GM12874 (cell line): ENCODE results near the gene EEF1A1.

ENCODE experiments used
- CTCF ChIP-seq: IDR thresholded peaks from 2 replicates; pipeline ENCODE4 v1.5.1; 2011; ENCODE audit warnings: low read depth, mild to moderate bottlenecking, control low read depth, low read length, moderate library complexity; ENCODE audit not compliant: insufficient read depth

Gene EEF1A1

GRCh38 chr6:73521351-73521985 is 636 bp upstream of the EEF1A1 start:
- TF ChIP-seq CTCF, result no peak

DNA sequence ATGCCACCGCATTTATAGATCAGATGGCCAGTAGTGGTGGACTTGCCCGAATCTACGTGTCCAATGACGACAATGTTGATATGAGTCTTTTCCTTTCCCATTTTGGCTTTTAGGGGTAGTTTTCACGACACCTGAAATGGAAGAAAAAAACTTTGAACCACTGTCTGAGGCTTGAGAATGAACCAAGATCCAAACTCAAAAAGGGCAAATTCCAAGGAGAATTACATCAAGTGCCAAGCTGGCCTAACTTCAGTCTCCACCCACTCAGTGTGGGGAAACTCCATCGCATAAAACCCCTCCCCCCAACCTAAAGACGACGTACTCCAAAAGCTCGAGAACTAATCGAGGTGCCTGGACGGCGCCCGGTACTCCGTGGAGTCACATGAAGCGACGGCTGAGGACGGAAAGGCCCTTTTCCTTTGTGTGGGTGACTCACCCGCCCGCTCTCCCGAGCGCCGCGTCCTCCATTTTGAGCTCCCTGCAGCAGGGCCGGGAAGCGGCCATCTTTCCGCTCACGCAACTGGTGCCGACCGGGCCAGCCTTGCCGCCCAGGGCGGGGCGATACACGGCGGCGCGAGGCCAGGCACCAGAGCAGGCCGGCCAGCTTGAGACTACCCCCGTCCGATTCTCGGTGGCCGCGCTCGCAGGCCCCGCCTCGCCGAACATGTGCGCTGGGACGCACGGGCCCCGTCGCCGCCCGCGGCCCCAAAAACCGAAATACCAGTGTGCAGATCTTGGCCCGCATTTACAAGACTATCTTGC is 725 bp downstream of the EEF1A1 start:
- TF ChIP-seq CTCF, result no peak

- TF ChIP-seq CTCF, result no peak
Observed at GRCh38 chr6:73516514-73517489, 4.0 kb downstream of the EEF1A1 start.

DNA sequence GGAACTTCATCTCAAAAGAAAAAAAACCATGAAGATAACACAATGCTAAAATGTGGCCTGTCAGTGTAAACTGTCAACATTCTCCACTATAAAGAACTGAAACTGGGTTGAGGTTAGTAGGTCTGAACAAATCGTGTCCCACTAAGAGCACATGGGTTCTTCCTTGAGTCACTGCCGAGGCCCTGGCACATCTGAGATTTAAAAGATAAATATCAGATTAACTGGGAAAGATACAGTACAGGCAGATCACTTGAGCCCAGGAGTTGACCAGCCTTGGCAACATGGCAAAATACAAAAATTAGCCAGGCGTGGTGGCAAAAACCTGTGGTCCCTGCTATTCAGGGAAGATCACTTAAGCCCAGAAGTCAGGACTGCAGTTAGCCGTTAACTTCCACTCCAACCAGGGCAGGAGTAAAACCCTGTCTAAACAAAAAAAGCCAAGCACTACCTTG is 5.6 kb downstream of the EEF1A1 start:
- no peak for TF ChIP-seq CTCF

DNA sequence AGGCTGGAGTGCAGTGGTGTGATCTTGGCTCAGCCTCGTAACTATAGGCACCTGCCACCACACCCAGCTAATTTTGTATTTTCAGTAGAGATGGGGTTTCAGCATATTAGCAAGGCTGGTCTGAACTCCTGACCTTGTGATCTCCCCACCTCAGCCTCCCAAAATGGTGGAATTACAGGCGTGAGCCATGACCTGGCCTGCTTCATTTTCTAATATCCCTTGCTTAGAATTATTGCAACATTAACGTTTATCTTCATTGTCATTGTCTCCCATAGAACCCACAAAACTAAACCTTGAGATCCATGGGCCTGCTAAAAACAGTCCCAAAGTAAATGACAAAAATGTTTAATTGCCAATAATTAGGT is 6.1 kb downstream of the EEF1A1 start:
- no peak for TF ChIP-seq CTCF

- no peak for TF ChIP-seq CTCF
Observed at GRCh38 chr6:73513496-73513854, 7.4 kb downstream of the EEF1A1 start.

- TF ChIP-seq CTCF, result no peak
Observed at GRCh38 chr6:73511796-73512195, 9.0 kb downstream of the EEF1A1 start.
